ENCODE results near the gene CMPK1.

Gene CMPK1

DNA sequence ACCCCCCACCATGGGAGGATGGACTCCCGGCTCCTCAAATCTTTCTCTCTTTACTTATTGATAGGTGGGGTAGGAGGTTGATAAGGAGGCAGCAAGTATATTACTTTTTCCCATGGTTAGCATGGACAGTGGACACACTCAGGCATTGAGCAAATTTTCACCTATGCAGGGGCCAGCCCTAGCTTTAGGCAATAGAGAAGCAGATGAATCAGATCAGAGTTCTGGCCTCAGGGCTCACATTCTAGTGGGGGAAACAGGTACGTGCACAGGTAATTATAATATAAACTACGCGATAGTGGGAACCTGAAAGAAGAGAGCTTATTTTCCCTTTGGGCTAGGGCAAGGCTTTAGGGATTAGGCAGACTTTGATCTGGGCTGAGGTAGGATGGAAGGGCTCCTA is 69.0 kb downstream of the CMPK1 start:
- ATAC-seq, result no peak
- no peak for TF ChIP-seq TCF4 (CRISPR knock-in tag; IDR thresholded peaks at IDR 0.05; ENCODE audit: borderline replicate concordance)
- no peak for TF ChIP-seq RARB (CRISPR knock-in tag; IDR thresholded peaks at IDR 0.05)
- no peak for TF ChIP-seq CSDC2 (CRISPR knock-in tag; IDR thresholded peaks at IDR 0.05)
- TF ChIP-seq PPARA (CRISPR knock-in tag; IDR thresholded peaks at IDR 0.05; ENCODE audit: borderline replicate concordance), result no peak
- TF ChIP-seq, protein P1, sequence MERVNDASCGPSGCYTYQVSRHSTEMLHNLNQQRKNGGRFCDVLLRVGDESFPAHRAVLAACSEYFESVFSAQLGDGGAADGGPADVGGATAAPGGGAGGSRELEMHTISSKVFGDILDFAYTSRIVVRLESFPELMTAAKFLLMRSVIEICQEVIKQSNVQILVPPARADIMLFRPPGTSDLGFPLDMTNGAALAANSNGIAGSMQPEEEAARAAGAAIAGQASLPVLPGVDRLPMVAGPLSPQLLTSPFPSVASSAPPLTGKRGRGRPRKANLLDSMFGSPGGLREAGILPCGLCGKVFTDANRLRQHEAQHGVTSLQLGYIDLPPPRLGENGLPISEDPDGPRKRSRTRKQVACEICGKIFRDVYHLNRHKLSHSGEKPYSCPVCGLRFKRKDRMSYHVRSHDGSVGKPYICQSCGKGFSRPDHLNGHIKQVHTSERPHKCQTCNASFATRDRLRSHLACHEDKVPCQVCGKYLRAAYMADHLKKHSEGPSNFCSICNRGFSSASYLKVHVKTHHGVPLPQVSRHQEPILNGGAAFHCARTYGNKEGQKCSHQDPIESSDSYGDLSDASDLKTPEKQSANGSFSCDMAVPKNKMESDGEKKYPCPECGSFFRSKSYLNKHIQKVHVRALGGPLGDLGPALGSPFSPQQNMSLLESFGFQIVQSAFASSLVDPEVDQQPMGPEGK (CRISPR knock-in tag; IDR thresholded peaks at IDR 0.05; ENCODE audit: borderline replicate concordance), result no peak
- TF ChIP-seq, protein P2, sequence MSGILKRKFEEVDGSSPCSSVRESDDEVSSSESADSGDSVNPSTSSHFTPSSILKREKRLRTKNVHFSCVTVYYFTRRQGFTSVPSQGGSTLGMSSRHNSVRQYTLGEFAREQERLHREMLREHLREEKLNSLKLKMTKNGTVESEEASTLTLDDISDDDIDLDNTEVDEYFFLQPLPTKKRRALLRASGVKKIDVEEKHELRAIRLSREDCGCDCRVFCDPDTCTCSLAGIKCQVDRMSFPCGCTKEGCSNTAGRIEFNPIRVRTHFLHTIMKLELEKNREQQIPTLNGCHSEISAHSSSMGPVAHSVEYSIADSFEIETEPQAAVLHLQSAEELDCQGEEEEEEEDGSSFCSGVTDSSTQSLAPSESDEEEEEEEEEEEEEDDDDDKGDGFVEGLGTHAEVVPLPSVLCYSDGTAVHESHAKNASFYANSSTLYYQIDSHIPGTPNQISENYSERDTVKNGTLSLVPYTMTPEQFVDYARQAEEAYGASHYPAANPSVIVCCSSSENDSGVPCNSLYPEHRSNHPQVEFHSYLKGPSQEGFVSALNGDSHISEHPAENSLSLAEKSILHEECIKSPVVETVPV (CRISPR knock-in tag; IDR thresholded peaks at IDR 0.05), result no peak
- no peak for TF ChIP-seq ZNF565 (CRISPR knock-in tag; conservative IDR thresholded peaks at IDR 0.05; ENCODE audit: low read depth)
- no peak for TF ChIP-seq ZC3H10 (CRISPR knock-in tag; IDR thresholded peaks at IDR 0.05)
- no peak for TF ChIP-seq ZNF8 (CRISPR knock-in tag; IDR thresholded peaks at IDR 0.05)
- TF ChIP-seq OSR1 (CRISPR knock-in tag; IDR thresholded peaks at IDR 0.05), result no peak
- no peak for TF ChIP-seq ARNTL (CRISPR knock-in tag; IDR thresholded peaks at IDR 0.05; ENCODE audit: borderline replicate concordance, low read depth)

DNA sequence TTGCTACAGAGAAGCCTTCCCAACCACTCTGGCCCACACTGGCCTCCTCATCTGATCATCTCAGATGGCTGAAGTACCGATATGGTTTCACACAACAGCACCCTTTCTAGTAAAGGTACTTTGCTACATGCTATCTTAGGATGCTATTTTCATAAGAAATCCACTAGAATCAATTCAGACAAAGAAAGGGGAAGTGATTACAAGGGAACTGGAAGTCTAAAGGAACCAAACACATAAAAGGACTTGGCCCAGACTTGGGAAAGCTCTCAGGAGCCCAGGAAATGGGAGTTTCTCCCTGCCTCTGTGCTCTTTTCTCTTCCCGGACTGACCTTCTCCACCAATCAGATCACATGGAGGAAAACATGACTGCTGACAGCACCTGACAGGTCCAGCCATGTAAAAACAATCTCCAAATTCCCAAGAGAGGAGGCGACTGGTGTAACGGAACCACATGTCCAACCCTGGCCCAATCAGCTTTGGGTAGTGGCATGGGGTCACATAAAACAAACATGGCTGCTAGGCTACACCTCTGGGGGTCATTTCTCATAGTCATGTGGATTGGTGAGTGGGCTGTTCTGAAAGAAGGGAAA is 69.8 kb downstream of the CMPK1 start:
- TF ChIP-seq, protein P3, sequence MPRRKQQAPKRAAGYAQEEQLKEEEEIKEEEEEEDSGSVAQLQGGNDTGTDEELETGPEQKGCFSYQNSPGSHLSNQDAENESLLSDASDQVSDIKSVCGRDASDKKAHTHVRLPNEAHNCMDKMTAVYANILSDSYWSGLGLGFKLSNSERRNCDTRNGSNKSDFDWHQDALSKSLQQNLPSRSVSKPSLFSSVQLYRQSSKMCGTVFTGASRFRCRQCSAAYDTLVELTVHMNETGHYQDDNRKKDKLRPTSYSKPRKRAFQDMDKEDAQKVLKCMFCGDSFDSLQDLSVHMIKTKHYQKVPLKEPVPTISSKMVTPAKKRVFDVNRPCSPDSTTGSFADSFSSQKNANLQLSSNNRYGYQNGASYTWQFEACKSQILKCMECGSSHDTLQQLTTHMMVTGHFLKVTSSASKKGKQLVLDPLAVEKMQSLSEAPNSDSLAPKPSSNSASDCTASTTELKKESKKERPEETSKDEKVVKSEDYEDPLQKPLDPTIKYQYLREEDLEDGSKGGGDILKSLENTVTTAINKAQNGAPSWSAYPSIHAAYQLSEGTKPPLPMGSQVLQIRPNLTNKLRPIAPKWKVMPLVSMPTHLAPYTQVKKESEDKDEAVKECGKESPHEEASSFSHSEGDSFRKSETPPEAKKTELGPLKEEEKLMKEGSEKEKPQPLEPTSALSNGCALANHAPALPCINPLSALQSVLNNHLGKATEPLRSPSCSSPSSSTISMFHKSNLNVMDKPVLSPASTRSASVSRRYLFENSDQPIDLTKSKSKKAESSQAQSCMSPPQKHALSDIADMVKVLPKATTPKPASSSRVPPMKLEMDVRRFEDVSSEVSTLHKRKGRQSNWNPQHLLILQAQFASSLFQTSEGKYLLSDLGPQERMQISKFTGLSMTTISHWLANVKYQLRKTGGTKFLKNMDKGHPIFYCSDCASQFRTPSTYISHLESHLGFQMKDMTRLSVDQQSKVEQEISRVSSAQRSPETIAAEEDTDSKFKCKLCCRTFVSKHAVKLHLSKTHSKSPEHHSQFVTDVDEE (CRISPR knock-in tag; IDR thresholded peaks at IDR 0.05), result no peak
- TF ChIP-seq ARNTL (CRISPR knock-in tag; IDR thresholded peaks at IDR 0.05; ENCODE audit: borderline replicate concordance, low read depth) (no peak), ZC3H10 (CRISPR knock-in tag; IDR thresholded peaks at IDR 0.05) (no peak), GLIS3 (CRISPR knock-in tag; IDR thresholded peaks at IDR 0.05) (no peak), SNAI2 (CRISPR knock-in tag; IDR thresholded peaks at IDR 0.05) (no peak), ZNF8 (CRISPR knock-in tag; IDR thresholded peaks at IDR 0.05) (no peak), PPARA (CRISPR knock-in tag; IDR thresholded peaks at IDR 0.05; ENCODE audit: borderline replicate concordance) (no peak), ESRRG (CRISPR knock-in tag; IDR thresholded peaks at IDR 0.05) (no peak), BACH2 (CRISPR knock-in tag; IDR thresholded peaks at IDR 0.05; ENCODE audit: borderline replicate concordance) (no peak), TOX (CRISPR knock-in tag; IDR thresholded peaks at IDR 0.05; ENCODE audit: borderline replicate concordance) (no peak), ZNF565 (CRISPR knock-in tag; conservative IDR thresholded peaks at IDR 0.05; ENCODE audit: low read depth) (no peak), ISL1 (CRISPR knock-in tag; IDR thresholded peaks at IDR 0.05) (no peak), ZFP30 (CRISPR knock-in tag; IDR thresholded peaks at IDR 0.05) (no peak), ZNF70 (CRISPR knock-in tag; IDR thresholded peaks at IDR 0.05) (no peak), RARB (CRISPR knock-in tag; IDR thresholded peaks at IDR 0.05) (no peak)
- TF ChIP-seq, protein P4, sequence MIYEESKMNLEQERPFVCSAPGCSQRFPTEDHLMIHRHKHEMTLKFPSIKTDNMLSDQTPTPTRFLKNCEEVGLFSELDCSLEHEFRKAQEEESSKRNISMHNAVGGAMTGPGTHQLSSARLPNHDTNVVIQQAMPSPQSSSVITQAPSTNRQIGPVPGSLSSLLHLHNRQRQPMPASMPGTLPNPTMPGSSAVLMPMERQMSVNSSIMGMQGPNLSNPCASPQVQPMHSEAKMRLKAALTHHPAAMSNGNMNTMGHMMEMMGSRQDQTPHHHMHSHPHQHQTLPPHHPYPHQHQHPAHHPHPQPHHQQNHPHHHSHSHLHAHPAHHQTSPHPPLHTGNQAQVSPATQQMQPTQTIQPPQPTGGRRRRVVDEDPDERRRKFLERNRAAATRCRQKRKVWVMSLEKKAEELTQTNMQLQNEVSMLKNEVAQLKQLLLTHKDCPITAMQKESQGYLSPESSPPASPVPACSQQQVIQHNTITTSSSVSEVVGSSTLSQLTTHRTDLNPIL (CRISPR knock-in tag; IDR thresholded peaks at IDR 0.05; ENCODE audit: low read depth), result no peak
- TF ChIP-seq, protein P1 (CRISPR knock-in tag; IDR thresholded peaks at IDR 0.05; ENCODE audit: borderline replicate concordance), result no peak
- TF ChIP-seq, protein P2 (CRISPR knock-in tag; IDR thresholded peaks at IDR 0.05), result no peak
- TF ChIP-seq, protein P5, sequence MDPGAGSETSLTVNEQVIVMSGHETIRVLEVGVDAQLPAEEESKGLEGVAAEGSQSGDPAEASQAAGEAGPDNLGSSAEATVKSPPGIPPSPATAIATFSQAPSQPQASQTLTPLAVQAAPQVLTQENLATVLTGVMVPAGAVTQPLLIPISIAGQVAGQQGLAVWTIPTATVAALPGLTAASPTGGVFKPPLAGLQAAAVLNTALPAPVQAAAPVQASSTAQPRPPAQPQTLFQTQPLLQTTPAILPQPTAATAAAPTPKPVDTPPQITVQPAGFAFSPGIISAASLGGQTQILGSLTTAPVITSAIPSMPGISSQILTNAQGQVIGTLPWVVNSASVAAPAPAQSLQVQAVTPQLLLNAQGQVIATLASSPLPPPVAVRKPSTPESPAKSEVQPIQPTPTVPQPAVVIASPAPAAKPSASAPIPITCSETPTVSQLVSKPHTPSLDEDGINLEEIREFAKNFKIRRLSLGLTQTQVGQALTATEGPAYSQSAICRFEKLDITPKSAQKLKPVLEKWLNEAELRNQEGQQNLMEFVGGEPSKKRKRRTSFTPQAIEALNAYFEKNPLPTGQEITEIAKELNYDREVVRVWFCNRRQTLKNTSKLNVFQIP (CRISPR knock-in tag; IDR thresholded peaks at IDR 0.05; ENCODE audit: borderline replicate concordance, low read depth), result no peak
- no peak for ATAC-seq
